K562 (cell line): Measurements from ENCODE around the gene POLN. TPM values are rescaled to one million over a fixed set of nuclear protein-coding genes. Genes with fewer than 3 reads are reported as not detected.

ENCODE experiments used
- HSF4 ChIP-seq: fragments of 250-450 bp; sonication (Bioruptor Pico); IDR thresholded peaks from 2 replicates; pipeline ENCODE4 v2.1.2; 2022; ENCODE audit warnings: mild to moderate bottlenecking, moderate library complexity, borderline replicate concordance
- ZBED1 ChIP-seq: IDR thresholded peaks from 2 replicates; pipeline ENCODE4 v1.6.1; 2014
- ZSCAN32 ChIP-seq: fragments of 450-650 bp; formaldehyde crosslinking; IDR thresholded peaks from 2 replicates; pipeline ENCODE4 v1.4.0; 2020; ENCODE audit warnings: mild to moderate bottlenecking, moderate library complexity
- polyA plus RNA-seq, 8 experiments: library from polyadenylated mRNA; depleted of rRNA in 4 of 8; stranded (reverse) in 5 of 8; unstranded in 3 of 8; fragments of >200 nt; fragmentation: Nextera tagmentation in 2 of 8; fragmentation: Illumina TruSeq in 1 of 8; extraction: Ambion mirVana in 2 of 8; extraction: Trizol in 1 of 8; gene quantifications; 2 replicates each; pipeline versions ENCODE4 v1.2.1 to v1.2.3, GENCODE V29; 2011 to 2014; ENCODE audit warnings: inconsistent platforms in 1 of 8, missing spikeins in 1 of 8
- total RNA-seq, 7 experiments: library from RNA; depleted of rRNA in 6 of 7; stranded (reverse); fragments of >200 nt in 6 of 7; fragmentation: Illumina TruSeq in 2 of 7; extraction: Trizol in 2 of 7; gene quantifications; 2 replicates each; pipeline versions ENCODE4 v1.2.1 to v1.2.3, GENCODE V29; 2011 to 2021; ENCODE audit warnings: low replicate concordance in 1 of 7
- TF ChIP-seq, protein P1 (sequence below): fragments of 250-450 bp; sonication (Bioruptor Pico); IDR thresholded peaks from 2 replicates; pipeline ENCODE4 v1.4.0; 2020
- TF ChIP-seq, protein P2 (sequence below), 3 experiments: fragments of 200-800 bp in 1 of 3; fragments of 250-450 bp in 1 of 3; fragments of 450-650 bp in 1 of 3; sonication (Bioruptor Pico) in 1 of 3; sonication (Bioruptor generic) in 1 of 3; formaldehyde crosslinking in 1 of 3; IDR thresholded peaks; 2 replicates each; pipeline versions ENCODE4 v1.6.1 to v1.8.0; 2016 to 2022; ENCODE audit warnings: mild to moderate bottlenecking in 2 of 3, missing genetic modification characterization in 2 of 3, missing compliant biosample characterization in 1 of 3, moderate library complexity in 1 of 3
- TF ChIP-seq, protein P3 (sequence below), 2 experiments: fragments of 450-650 bp in 1 of 2; sonication (generic) in 1 of 2; formaldehyde crosslinking; conservative IDR thresholded peaks; 2 replicates each; pipeline versions ENCODE4 v1.4.0 to v1.8.1; 2020 to 2022; ENCODE audit warnings: mild to moderate bottlenecking in 1 of 2, missing genetic modification reagents in 1 of 2
- TF ChIP-seq, protein P4 (sequence below): fragments of 250-450 bp; sonication (Bioruptor Pico); IDR thresholded peaks from 2 replicates; pipeline ENCODE4 v1.8.0; 2021; ENCODE audit warnings: borderline replicate concordance, mild to moderate bottlenecking, moderate library complexity; ENCODE audit not compliant: poor library complexity, severe bottlenecking

The POLN gene
- total and polyA plus RNA-seq, 9 of the 15 experiments (the other 6 are each of a cell fraction or from before 2014, with no cell fraction given), result 0.08 to 0.91 (median 0.32) TPM

DNA sequence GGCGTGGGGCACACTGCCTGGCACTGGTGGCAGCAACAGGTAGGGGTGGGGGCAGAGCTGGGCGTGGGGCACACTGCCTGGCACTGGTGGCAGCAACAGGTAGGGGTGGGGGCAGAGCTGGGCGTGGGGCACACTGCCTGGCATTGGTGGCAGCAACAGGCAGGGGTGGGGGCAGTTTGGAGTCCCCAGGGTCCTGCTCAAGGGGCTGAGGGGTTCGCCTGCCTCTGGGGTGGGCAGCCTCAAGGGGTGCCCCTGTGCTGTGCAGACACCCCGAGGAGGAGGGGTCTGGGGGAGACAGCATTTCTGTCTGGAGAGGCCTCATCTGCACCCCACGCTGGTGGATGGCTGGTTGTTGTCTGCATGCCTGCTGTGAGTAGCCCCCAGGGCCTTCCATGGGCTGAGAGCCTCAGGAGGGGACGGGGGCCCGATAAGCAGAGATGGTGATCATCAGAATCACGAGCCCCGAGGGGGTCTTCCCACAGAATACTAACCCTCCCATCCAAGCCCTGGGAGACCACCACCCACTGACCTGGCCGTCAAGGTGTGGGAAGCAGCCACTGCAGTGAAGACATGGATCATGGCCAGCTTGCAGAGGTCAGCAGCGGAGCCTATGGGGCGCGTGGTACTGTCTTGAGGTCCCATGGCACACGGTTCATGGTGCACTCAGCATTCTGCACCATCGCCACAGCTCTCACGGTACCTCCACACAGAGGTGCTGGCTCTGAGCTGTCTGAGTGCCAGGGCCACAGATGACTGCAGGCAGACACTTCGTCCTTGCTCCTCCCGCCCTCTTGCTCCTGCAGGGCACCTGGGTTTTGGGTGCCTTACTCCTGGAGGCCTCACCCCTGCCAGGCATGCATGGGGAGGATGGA, 161.3 kb downstream of the POLN start (continued):
- TF ChIP-seq, protein P1, sequence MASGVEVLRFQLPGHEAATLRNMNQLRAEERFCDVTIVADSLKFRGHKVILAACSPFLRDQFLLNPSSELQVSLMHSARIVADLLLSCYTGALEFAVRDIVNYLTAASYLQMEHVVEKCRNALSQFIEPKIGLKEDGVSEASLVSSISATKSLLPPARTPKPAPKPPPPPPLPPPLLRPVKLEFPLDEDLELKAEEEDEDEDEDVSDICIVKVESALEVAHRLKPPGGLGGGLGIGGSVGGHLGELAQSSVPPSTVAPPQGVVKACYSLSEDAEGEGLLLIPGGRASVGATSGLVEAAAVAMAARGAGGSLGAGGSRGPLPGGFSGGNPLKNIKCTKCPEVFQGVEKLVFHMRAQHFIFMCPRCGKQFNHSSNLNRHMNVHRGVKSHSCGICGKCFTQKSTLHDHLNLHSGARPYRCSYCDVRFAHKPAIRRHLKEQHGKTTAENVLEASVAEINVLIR, result no peak
- TF ChIP-seq, protein P2, sequence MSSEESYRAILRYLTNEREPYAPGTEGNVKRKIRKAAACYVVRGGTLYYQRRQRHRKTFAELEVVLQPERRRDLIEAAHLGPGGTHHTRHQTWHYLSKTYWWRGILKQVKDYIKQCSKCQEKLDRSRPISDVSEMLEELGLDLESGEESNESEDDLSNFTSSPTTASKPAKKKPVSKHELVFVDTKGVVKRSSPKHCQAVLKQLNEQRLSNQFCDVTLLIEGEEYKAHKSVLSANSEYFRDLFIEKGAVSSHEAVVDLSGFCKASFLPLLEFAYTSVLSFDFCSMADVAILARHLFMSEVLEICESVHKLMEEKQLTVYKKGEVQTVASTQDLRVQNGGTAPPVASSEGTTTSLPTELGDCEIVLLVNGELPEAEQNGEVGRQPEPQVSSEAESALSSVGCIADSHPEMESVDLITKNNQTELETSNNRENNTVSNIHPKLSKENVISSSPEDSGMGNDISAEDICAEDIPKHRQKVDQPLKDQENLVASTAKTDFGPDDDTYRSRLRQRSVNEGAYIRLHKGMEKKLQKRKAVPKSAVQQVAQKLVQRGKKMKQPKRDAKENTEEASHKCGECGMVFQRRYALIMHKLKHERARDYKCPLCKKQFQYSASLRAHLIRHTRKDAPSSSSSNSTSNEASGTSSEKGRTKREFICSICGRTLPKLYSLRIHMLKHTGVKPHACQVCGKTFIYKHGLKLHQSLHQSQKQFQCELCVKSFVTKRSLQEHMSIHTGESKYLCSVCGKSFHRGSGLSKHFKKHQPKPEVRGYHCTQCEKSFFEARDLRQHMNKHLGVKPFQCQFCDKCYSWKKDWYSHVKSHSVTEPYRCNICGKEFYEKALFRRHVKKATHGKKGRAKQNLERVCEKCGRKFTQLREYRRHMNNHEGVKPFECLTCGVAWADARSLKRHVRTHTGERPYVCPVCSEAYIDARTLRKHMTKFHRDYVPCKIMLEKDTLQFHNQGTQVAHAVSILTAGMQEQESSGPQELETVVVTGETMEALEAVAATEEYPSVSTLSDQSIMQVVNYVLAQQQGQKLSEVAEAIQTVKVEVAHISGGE (CRISPR knock-in tag; IDR thresholded peaks at IDR 0.05), result no peak
- TF ChIP-seq ZBED1, result no peak
- TF ChIP-seq HSF4 (CRISPR knock-in tag), result no peak
- TF ChIP-seq, protein P3, sequence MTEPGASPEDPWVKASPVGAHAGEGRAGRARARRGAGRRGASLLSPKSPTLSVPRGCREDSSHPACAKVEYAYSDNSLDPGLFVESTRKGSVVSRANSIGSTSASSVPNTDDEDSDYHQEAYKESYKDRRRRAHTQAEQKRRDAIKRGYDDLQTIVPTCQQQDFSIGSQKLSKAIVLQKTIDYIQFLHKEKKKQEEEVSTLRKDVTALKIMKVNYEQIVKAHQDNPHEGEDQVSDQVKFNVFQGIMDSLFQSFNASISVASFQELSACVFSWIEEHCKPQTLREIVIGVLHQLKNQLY (CRISPR knock-in tag; conservative IDR thresholded peaks at IDR 0.05), result no peak
- no peak for TF ChIP-seq ZSCAN32 (CRISPR knock-in tag)
- TF ChIP-seq, protein P4, sequence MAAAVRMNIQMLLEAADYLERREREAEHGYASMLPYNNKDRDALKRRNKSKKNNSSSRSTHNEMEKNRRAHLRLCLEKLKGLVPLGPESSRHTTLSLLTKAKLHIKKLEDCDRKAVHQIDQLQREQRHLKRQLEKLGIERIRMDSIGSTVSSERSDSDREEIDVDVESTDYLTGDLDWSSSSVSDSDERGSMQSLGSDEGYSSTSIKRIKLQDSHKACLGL (CRISPR knock-in tag), result no peak
